Upper lobe of left lung (tissue), 6 donors: ENCODE results near the gene DCTN2. TPM values are rescaled to one million over a fixed set of nuclear protein-coding genes. Genes with fewer than 3 reads are reported as not detected.
"Not testable (repeated sequence)": the region's sequence is repeated elsewhere in the genome, so short reads cannot be mapped to it uniquely, and the experiment has no call there.

Experiments used
- ATAC-seq, 2 donors: fragments of 200-7000 bp; cut with Tn5 transposase; one replicate each; pipeline ENCODE4 v1.9.1; 2022; ENCODE audit warnings: mild to moderate bottlenecking in 2 of 2, moderate library complexity in 2 of 2; ENCODE audit not compliant: low FRiP score in 2 of 2
- DNase-seq, 2 donors: peaks; one replicate each; pipeline ENCODE4 v3.0.0-alpha.2; 2019 to 2020
- H3K27ac ChIP-seq, 4 donors: fragments of 200-600 bp; sonication (generic); one replicate each; pipeline ENCODE4 v1.5.1; 2016 to 2019
- H3K27me3 ChIP-seq, 4 donors: fragments of 200-600 bp; sonication (generic); one replicate each; pipeline ENCODE4 v1.5.1; 2017 to 2019
- H3K36me3 ChIP-seq, 4 donors: fragments of 200-600 bp; sonication (generic); one replicate each; pipeline ENCODE4 v1.5.1; 2016 to 2019
- H3K4me1 ChIP-seq, 4 donors: fragments of 200-600 bp; sonication (generic); one replicate each; pipeline ENCODE4 v1.5.1; 2018 to 2019
- H3K4me3 ChIP-seq, 4 donors: fragments of 200-600 bp; sonication (generic); one replicate each; pipeline ENCODE4 v1.5.1; 2017 to 2019; ENCODE audit warnings: mild to moderate bottlenecking in 2 of 4, moderate library complexity in 1 of 4
- H3K9me3 ChIP-seq, 4 donors: fragments of 200-600 bp; sonication (generic); one replicate each; pipeline ENCODE4 v1.5.1; 2018 to 2019
- CTCF ChIP-seq, 6 experiments: fragments of 450-650 bp in 4 of 6; fragments of 200-600 bp in 2 of 6; sonication (generic) in 2 of 6; IDR thresholded peaks; one replicate each; pipeline ENCODE4 v1.5.1; 2016 to 2019; ENCODE audit warnings: antibody characterized with exemption in 6 of 6
- EP300 ChIP-seq, 4 donors: sonication (generic); formaldehyde crosslinking; IDR thresholded peaks; one replicate each; pipeline ENCODE4 v1.5.1; 2017; ENCODE audit warnings: antibody characterized with exemption in 4 of 4, control low read depth in 2 of 4
- POLR2A ChIP-seq, 4 donors: fragments of 450-650 bp; IDR thresholded peaks; one replicate each; pipeline ENCODE4 v1.5.1; 2016 to 2017; ENCODE audit warnings: antibody characterized with exemption in 4 of 4, mild to moderate bottlenecking in 2 of 4
- POLR2AphosphoS5 ChIP-seq, 2 donors: sonication (generic); formaldehyde crosslinking; IDR thresholded peaks; one replicate each; pipeline ENCODE4 v1.5.1; 2017; ENCODE audit warnings: antibody characterized with exemption in 2 of 2
- WGBS, 2 donors: methylation state at CpG; one replicate each; pipeline ENCODE4 v1.1.5; 2017 to 2018; 5-methylcytosine and 5-hydroxymethylcytosine counted together
- total RNA-seq, 6 donors: library from RNA; depleted of rRNA in 4 of 6; stranded (reverse); fragments of >200 nt in 4 of 6; gene quantifications; one replicate each; pipeline versions ENCODE4 v1.1.0 to v1.2.1, GENCODE V29; 2016 to 2021
- donor health status: DM: no; HTN: no; CAD: no; lungs with moderate emphysema.
- donor health status: DM: no; HTN: yes; CAD: no; lungs with severe emphysema.

Gene DCTN2
- total RNA-seq, 6 donors from 2014 or later = 83.1 to 145 (median 110) TPM

- no peak for ATAC-seq
- peak overlapping the region in 2 of 4 donors; percentile 50 to 99 for H3K27ac ChIP-seq
Observed at GRCh38 chr12:57517187-57517586, 29.8 kb downstream of the DCTN2 start.

GRCh38 chr12:57516617-57517153, 30.3 kb downstream of the DCTN2 start:
- peak overlapping the region in 2 of 4 donors; percentile 50 to 99 for H3K27ac ChIP-seq
- H3K27me3 ChIP-seq = no peaks in the 10 kb centered on the region
- peaks cover 27 to 42% (median 31%) of the 10 kb centered on the region in 4 donors for H3K4me1 ChIP-seq
- no peaks in the 10 kb centered on the region for H3K9me3 ChIP-seq
- 84% methylated on average over 11 of the region's 11 CpGs for WGBS, 2 donors
- DNase-seq = no peak
- no peak for TF ChIP-seq EP300 (IDR thresholded peaks at IDR 0.05)
- no peak for TF ChIP-seq CTCF (IDR thresholded peaks at IDR 0.05)
- TF ChIP-seq POLR2A (IDR thresholded peaks at IDR 0.05) = no peak
- no peak for TF ChIP-seq POLR2AphosphoS5 (IDR thresholded peaks at IDR 0.05)
- H3K36me3 ChIP-seq = peaks cover 21 to 68% (median 53%) of the 10 kb centered on the region in 4 donors
- H3K4me3 ChIP-seq = no peak overlapping the region
- ATAC-seq = no peak

More at GRCh38 chr12:57517187-57517586, 29.8 kb downstream of the DCTN2 start:
- Histone ChIP-seq H3K4me3 (no peak overlapping the region), H3K36me3 (peaks cover 21 to 63% (median 48%) of the 10 kb centered on the region in 4 donors), H3K4me1 (peaks cover 30 to 47% (median 36%) of the 10 kb centered on the region in 4 donors), H3K9me3 (no peaks in the 10 kb centered on the region), H3K27me3 (no peaks in the 10 kb centered on the region)
- TF ChIP-seq POLR2A (IDR thresholded peaks at IDR 0.05) (no peak), CTCF (IDR thresholded peaks at IDR 0.05) (no peak), POLR2AphosphoS5 (IDR thresholded peaks at IDR 0.05) (no peak), EP300 (IDR thresholded peaks at IDR 0.05) (no peak)
- no peak for DNase-seq
- WGBS, 2 donors = 0 to 33% methylated on average over 1 of the region's 1 CpG

- no peak for TF ChIP-seq EP300 (IDR thresholded peaks at IDR 0.05)
- H3K27me3 ChIP-seq = no peaks in the 10 kb centered on the region
- WGBS, 2 donors = 78 to 81% methylated on average over 11 of the region's 11 CpGs
- no peak overlapping the region for H3K4me3 ChIP-seq
- peaks cover 21 to 36% (median 25%) of the 10 kb centered on the region in 4 donors for H3K4me1 ChIP-seq
- DNase-seq (no peak), ATAC-seq (no peak)
- no peak overlapping the region for H3K27ac ChIP-seq
- H3K36me3 ChIP-seq = peaks cover 21 to 74% (median 59%) of the 10 kb centered on the region in 4 donors
- H3K9me3 ChIP-seq = no peaks in the 10 kb centered on the region
Observed at GRCh38 chr12:57515934-57516541, 31.0 kb downstream of the DCTN2 start.

- TF ChIP-seq EP300 (IDR thresholded peaks at IDR 0.05) = no peak
- TF ChIP-seq CTCF (IDR thresholded peaks at IDR 0.05) = no peak
- TF ChIP-seq POLR2AphosphoS5 (IDR thresholded peaks at IDR 0.05) = no peak
- TF ChIP-seq POLR2A (IDR thresholded peaks at IDR 0.05) = no peak
- no peaks in the 10 kb centered on the region for H3K27me3 ChIP-seq
- ATAC-seq = no peak
- no peak overlapping the region for H3K4me3 ChIP-seq
- H3K36me3 ChIP-seq = peaks cover 21 to 80% (median 61%) of the 10 kb centered on the region in 4 donors
- no peak overlapping the region for H3K27ac ChIP-seq
- WGBS, 2 donors = 67 to 83% methylated on average over 3 of the region's 3 CpGs
- no peak for DNase-seq
- H3K4me1 ChIP-seq = peaks cover 19 to 33% (median 22%) of the 10 kb centered on the region in 4 donors
- H3K9me3 ChIP-seq = no peaks in the 10 kb centered on the region
Observed at GRCh38 chr12:57515408-57515933, 31.5 kb downstream of the DCTN2 start.

- Histone ChIP-seq H3K4me1 (peaks cover 19 to 33% (median 22%) of the 10 kb centered on the region in 4 donors), H3K36me3 (peaks cover 21 to 86% (median 62%) of the 10 kb centered on the region in 4 donors)
- no peak for ATAC-seq
Observed at GRCh38 chr12:57514720-57515407, 32.1 kb downstream of the DCTN2 start.

DNA sequence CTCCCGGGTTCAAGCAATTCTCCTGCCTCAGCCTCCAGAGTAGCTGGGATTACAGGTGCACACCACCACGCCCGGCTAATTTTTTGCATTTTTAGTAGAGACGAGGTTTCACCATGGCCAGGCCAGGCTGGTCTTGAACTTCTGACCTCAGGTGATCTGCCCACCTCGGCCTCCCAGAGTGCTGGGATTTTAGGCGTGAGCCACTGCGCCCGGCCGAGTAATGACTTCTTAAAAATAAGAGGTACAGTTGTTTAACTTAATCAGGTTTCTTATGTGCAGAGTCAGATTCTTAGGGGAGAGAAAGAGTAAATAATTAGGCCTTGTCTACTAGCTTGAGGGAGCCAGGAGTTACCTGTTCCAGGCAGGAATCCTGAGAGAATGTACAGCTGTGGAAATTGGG, 32.7 kb downstream of the DCTN2 start:
- H3K4me3 ChIP-seq, H3K9me3 ChIP-seq, H3K27me3 ChIP-seq, ATAC-seq, H3K27ac ChIP-seq, DNase-seq: not testable (repeated sequence)
- H3K36me3 ChIP-seq = peaks cover 21 to 92% (median 68%) of the 10 kb centered on the region in 4 donors
- H3K4me1 ChIP-seq = peaks cover 16 to 28% (median 20%) of the 10 kb centered on the region in 4 donors
- WGBS, 2 donors = 91 to 92% methylated on average over 9 of the region's 9 CpGs

More at GRCh38 chr12:57514720-57515407, 32.1 kb downstream of the DCTN2 start:
- no peak for DNase-seq
- Histone ChIP-seq H3K9me3 (no peaks in the 10 kb centered on the region), H3K4me3 (no peak overlapping the region), H3K27me3 (no peaks in the 10 kb centered on the region), H3K27ac (no peak overlapping the region)
- WGBS, 2 donors = 92 to 96% methylated on average over 8 to 9 of the region's 9 CpGs
- TF ChIP-seq CTCF (IDR thresholded peaks at IDR 0.05) (no peak), EP300 (IDR thresholded peaks at IDR 0.05) (no peak), POLR2A (IDR thresholded peaks at IDR 0.05) (no peak), POLR2AphosphoS5 (IDR thresholded peaks at IDR 0.05) (no peak)

DNA sequence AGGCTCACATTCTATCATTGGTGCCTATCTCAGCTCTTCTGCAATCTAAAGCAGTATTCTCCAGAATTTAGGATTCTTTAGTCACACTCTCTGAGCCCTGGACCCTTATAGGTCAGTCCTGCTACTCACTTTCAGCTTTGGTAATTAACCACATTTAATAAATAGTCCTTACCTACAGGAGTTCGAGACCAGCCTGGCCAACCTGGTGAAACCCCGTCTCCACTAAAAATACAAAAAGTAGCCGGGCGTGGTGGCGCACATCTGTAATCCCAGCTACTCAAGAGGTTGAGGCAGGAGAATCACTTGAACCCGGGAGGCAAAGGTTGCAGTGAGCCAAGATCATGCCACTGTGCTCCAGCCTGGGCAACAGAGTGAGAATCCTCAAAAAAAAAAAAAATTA, 33.3 kb downstream of the DCTN2 start:
- peaks cover 10 to 23% (median 14%) of the 10 kb centered on the region in 4 donors for H3K4me1 ChIP-seq
- not testable (repeated sequence) for DNase-seq, H3K9me3 ChIP-seq, ATAC-seq, H3K4me3 ChIP-seq, H3K27ac ChIP-seq, H3K27me3 ChIP-seq
- peaks cover 21 to 98% (median 70%) of the 10 kb centered on the region in 4 donors for H3K36me3 ChIP-seq
- WGBS, 2 donors = 92% methylated on average over 6 of the region's 6 CpGs
